ENCODE measurements around the gene ILF2.
"Not testable (repeated sequence)": the region's sequence is repeated elsewhere in the genome, so short reads cannot be mapped to it uniquely, and the experiment has no call there.

Gene ILF2

GRCh38 chr1:153649137-153649862 is 21.5 kb downstream of the ILF2 start:
- no peak for DNase-seq (ENCODE audit: low spot score)

- no peak for DNase-seq (ENCODE audit: low spot score)
Observed at GRCh38 chr1:153648000-153648643, 22.7 kb downstream of the ILF2 start.

DNA sequence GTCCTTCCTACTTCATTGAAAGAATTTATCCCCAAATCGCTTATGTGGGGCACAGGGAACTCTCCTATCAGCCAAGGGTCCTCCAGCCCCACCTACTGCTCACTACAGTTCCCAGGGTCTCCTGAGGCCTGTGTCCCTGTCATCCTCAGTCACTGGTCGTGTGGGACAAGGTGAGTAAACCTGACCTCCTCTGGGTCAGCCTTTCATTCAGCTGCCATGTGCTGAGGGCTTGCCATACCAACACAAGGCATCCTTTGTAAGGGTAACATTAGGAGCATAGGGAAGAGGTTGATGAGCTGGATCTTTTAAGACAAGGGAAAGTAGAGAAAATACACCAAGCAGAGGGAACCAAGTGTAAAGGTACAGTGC is 23.5 kb downstream of the ILF2 start:
- no peak for DNase-seq (ENCODE audit: low spot score)

DNA sequence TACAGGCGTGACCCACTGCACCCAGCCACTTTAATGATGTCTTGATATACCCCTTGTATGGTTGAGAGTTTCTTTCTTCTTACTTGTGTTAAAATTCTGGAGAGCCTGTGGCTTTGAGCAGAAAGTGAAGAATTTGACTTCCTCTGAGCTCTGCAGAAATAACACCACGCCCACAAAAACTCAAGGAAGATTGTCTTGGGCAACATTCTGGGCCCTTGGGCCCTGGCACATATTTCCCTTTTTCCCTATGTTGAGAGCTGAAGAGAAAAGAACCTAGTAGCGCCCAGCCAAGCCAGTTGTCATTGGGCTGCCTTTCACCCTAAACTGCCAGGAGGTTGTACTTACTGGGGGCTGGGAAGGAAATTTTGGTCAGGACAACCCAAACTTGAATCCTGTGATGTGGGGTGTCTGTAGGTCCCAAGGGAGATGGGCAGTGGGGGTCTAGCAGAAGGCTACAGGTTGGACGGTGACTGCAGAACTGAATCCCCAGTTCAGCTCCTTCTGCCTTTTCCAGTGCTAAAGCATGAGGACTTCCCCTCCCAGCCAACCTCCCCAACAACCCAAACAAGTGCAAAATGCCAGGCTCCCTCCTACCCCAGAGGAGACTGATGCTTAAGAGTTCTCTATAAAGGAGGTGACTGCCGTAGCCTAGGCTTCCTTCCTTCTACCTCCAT is 24.0 kb downstream of the ILF2 start:
- no peak for DNase-seq (ENCODE audit: low spot score)

GRCh38 chr1:153643816-153644215 is 27.0 kb downstream of the ILF2 start:
- DNase-seq (ENCODE audit: low spot score) = no peak

GRCh38 chr1:153643100-153643499 is 27.7 kb downstream of the ILF2 start:
- no peak for DNase-seq (ENCODE audit: low spot score)

- DNase-seq (ENCODE audit: low spot score) = no peak
Observed at GRCh38 chr1:153642161-153642560, 28.6 kb downstream of the ILF2 start.

DNA sequence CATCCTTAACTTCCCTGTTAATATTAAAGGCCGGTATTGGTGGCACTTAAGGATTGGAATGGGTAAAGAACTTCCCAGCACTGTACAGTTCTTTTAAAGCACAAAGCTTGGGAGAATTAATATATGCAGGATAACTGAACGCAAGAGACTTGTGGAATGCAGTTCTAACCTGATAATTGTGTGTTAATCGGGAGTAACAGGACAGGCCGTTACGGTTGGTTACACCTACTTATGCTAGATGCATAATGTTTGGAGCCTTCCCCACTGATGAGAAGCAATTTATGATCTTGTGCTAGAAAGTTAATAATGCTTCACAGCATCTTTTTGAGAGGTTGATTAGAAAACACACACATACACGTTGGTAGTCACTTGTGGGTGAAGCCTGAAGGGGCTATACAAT is 29.9 kb downstream of the ILF2 start:
- DNase-seq (ENCODE audit: low spot score) = no peak

DNA sequence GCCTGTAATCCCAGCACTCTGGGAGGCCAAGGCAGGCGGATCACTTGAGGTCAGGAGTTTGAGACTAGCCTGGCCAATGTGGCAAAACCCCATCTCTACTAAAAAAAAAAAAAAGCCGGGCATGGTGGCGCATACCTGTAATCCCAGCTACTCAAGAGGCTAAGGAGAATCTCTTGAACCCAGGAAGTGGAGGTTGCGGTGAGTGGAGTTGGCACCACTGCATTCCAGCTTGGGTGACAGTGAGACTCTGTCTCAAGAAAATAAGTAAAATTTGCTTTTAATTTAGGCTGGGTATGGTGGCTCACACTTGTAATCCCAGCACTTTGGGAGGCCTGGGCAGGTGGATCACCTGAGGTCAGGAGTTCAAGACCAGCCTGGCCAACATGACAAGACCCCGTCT is 30.6 kb downstream of the ILF2 start:
- not testable (repeated sequence) for DNase-seq (ENCODE audit: low spot score)

GRCh38 chr1:153639280-153639679 is 31.5 kb downstream of the ILF2 start:
- DNase-seq (ENCODE audit: low spot score) = no peak

- no peak for DNase-seq (ENCODE audit: low spot score)
Observed at GRCh38 chr1:153638261-153638660, 32.5 kb downstream of the ILF2 start.

DNA sequence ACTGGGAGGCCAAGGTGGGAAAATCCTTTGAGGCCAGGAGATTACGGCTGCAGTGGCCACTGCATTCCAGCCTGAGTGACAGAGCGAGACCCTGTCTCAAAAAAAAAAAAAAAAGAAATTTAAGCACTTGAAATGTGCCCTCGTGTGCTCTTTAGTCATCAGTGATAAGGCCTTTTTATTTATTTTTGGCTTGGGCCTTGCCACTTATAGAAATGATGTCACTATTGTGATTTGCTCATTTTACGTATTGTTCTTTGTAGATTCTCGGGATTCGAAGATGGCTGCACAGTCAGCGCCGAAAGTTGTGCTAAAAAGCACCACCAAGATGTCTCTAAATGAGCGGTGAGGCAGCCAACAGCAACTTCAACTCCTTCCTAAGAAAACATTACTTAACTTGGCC is 34.5 kb downstream of the ILF2 start:
- no peak for DNase-seq (ENCODE audit: low spot score)

GRCh38 chr1:153635872-153636271 is 34.9 kb downstream of the ILF2 start:
- no peak for DNase-seq (ENCODE audit: low spot score)

DNA sequence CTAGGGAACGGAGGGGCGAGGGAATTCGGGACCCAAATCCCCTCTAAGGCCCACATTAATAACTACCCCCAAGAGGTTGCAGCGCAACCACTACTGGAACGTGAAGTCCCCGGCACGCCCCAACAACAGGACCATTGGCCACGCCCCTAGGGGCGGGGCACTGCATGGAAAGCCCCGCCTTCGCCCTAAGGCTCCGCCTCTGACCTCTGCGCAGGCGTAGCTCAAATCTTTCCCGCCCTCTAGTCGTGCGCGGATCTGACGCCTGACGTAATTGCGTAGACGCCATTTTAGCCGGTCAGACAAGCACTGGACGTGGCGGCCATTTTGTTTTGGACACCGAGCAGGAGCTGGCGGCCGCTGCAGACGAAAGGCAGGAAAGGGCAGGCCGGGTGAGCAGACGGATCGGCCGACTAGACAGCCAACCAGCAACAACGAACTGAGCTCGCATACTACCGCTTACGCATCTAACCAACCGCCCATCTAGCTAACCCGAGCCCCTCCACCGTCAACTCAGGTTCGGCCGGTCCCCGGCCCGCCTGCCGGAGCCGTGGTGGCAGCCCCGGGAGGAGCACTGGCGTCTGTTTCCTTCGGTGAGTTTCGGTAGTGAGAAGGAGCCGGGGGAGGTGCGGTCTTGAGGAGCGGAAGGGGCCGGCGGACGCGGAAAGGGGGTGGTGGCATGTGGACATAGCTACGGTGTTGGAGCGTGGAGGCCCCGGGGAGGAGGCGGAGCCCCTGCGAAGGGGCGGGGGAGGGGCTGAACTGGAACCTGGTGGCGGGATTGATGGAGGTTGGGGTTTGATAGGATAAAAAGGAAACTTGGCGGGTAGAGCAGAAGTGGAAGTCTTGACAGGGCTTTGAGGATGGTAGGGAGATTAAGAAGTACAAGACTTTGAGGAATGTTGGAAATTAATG is 36.8 kb downstream of the ILF2 start, which contains the start of gene CHTOP:
Gene CHTOP, plus strand, starts transcription at position 313 of the 912 bp plus-strand sequence. CDS start 2,523 bp downstream, outside the sequence.
- DNase-seq (ENCODE audit: low spot score) = peak; percentile 99

DNA sequence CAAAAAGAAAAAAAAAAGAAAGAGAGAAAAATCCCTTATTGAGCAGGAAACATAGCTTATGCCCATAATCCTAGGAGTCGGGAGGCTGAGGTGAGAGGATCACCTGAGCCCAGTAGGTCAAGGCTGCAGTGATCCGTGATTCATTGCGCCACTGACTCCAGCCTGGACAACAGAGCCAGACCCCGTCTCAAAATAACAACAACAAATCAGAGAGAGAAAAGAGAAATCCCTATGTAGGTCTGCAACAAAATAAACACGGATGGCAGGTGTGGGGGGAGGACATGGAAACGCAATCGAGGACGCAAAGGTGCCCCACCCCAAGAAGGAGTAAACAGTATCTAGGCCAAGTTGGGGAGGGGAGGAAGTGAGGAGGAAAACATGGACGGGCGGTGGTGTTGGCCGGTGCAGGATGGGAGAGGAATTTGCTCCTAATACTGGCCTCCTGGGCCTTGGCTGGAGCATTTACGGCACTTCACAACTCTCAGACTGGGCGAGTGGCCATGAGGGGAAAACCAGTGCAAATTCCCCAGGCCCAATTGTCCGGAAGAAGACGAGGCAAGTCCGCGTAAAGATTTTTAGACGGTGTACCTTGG is 37.5 kb downstream of the ILF2 start:
- no peak for DNase-seq (ENCODE audit: low spot score)

DNA sequence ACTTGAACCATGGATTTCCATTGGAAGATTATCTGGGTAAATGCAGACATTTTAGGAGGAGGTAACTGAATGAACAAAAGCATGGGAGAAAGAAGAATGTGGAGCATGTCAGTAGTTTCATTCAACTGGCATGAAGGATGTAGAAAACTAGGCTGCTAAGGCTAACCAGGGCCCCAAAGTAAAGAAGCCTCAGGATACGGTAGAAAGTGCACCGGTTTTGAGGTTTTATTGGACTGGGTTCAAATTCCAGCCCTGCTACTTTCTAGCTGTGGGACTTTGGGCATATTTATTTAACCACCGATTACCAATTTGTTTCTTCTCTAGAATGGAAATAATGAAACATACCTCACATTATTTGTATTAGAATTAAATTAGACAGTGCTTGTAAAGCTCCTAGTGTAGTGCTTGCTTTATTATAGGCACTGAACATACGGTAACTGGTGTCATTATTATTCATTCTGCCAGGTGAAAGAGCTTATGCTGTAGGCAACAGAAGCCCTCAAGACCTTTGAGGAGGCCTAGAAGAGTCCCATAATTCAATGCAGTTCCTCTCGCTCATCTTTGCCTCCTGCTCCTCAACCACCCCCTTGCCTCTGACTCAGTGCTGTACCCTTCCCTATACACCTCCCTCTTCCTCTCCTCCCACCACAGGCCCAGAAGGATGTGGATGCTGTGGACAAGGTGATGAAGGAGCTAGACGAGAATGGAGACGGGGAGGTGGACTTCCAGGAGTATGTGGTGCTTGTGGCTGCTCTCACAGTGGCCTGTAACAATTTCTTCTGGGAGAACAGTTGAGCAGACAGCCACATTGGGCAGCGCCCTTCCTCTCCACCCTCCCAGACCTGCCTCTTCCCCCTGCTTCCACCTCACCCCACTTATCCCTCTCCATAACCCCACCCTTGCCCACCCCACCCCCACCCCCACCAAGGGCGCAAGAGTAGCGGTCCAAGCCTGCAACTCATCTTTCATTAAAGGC is 39.5 kb downstream of the ILF2 start:
- DNase-seq (ENCODE audit: low spot score) = no peak

DNA sequence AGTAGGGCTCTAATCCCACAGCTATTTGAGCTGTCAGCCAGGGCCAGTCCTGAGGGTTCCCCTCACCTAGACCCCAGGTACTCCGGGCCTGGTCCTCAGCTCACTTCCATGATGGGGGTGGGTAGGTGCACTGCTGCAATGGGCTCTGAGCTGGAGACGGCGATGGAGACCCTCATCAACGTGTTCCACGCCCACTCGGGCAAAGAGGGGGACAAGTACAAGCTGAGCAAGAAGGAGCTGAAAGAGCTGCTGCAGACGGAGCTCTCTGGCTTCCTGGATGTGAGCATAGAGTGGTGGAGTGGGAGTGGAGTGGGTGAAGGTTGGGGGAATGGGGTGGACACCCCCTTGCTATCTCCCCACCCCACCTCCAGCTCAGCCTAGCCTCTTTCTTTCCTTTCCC is 40.4 kb downstream of the ILF2 start:
- DNase-seq (ENCODE audit: low spot score) = no peak

DNA sequence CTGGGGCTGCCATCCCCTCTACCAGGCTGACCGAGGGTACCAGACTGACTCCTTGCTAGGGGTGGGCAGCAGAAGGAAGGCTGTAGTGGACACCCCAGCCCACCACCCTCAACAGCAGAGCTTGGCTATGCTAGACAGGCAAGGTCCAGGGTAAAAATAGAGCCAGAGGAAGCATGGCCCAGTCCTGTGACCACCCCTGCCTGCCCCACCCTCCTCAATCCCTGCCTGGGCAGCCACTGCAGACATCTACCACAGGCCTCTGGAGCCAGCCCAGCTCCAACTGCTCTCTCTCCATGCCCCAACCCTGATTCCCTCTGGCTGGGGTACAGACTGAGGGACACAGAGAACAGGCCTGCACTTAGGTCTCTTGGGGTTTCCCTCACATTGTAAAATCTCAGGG is 40.8 kb downstream of the ILF2 start:
- no peak for DNase-seq (ENCODE audit: low spot score)

- DNase-seq (ENCODE audit: low spot score) = no peak
Observed at GRCh38 chr1:153629343-153629665, 41.5 kb downstream of the ILF2 start.

DNA sequence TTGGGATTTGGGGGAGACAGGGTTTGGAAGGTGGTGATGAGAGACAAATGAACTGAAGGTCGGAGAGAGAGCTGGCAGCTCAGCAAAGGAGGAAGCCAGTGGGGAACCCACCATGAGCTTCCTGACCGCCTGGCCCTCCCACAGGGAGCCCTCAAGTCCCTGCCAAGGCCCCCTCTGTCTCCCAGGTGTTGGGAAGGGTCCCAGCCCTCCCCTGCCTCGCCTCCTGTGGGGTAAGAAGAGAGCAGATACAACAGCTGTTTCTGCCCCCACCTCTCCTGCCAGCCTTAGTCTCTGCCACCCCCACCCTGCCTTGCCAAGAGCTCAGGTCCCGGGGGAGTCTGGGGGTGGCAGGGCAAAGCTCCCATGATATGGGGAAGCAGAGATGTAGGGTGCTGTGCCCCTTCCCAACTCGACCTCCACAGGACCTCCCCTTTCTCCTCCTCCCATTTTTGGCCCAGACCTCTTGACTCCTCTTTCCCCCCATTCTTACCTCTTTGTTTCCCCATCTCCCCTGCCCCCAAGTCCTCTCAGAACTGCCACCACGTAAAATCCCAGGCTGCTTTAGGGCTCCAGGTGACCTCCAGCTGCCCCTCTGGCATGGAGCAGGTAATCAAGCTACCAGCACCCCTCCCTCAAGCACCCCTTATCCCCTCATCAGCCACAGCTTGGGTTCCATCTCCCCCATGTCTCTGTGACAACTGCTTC is 42.0 kb downstream of the ILF2 start:
- no peak for DNase-seq (ENCODE audit: low spot score)
